OCI-LY7 (cell line): ENCODE results near the gene COL18A1. TPM values are rescaled to one million over a fixed set of nuclear protein-coding genes. Genes with fewer than 3 reads are reported as not detected.
"Not testable (repeated sequence)": the region's sequence is repeated elsewhere in the genome, so short reads cannot be mapped to it uniquely, and the experiment has no call there.

Source experiments
- BruUV-seq: library from RNA; stranded (reverse); fragments of 400-500 nt; replicated peaks from 2 replicates; lab custom pipeline; 2021; lab: Mats Ljungman, UMichigan
- CTCF ChIA-PET: fragments of 300-600 bp; sonication (Branson Sonifier 250); formaldehyde crosslinking; loops from one replicate; lab custom pipeline; 2022; ENCODE audit warnings: antibody characterized with exemption; ENCODE audit not compliant: unreplicated experiment; lab: Charles Lee
- POLR2A ChIA-PET: fragments of 300-600 bp; sonication (Branson Sonifier 250); formaldehyde crosslinking; loops from one replicate; lab custom pipeline; 2022; ENCODE audit warnings: antibody characterized with exemption; lab: Charles Lee
- DNase-seq: peaks from one replicate; pipeline ENCODE4 v3.0.0-alpha.2; 2015; ENCODE audit warnings: low spot score
- H2AFZ ChIP-seq: fragments of 200-600 bp; sonication (generic), shearing (Covaris generic); 2 replicates; pipeline ENCODE4 v1.6.1; 2014; ENCODE audit warnings: mild to moderate bottlenecking, antibody characterized with exemption, low read length, moderate library complexity
- H3K27ac ChIP-seq: fragments of 200-600 bp; sonication (generic); 2 replicates; pipeline ENCODE4 v1.5.1; 2014; ENCODE audit warnings: mixed run types, low read depth, mild to moderate bottlenecking, moderate library complexity, low read length, inconsistent platforms; ENCODE audit not compliant: poor library complexity, severe bottlenecking
- H3K36me3 ChIP-seq: fragments of 200-600 bp; sonication (generic); 2 replicates; pipeline ENCODE4 v1.6.1; 2014; ENCODE audit warnings: mild to moderate bottlenecking, antibody characterized with exemption, low read length, moderate library complexity, mixed read lengths; ENCODE audit not compliant: insufficient read depth
- H3K4me1 ChIP-seq: fragments of 200-600 bp; sonication (generic); 2 replicates; pipeline ENCODE4 v1.5.1; 2014; ENCODE audit warnings: mild to moderate bottlenecking, low read length; ENCODE audit not compliant: insufficient read depth, poor library complexity, severe bottlenecking
- H3K4me2 ChIP-seq: fragments of 200-600 bp; sonication (generic); 2 replicates; pipeline ENCODE4 v1.6.1; 2014; ENCODE audit warnings: mild to moderate bottlenecking, low read length
- H3K4me3 ChIP-seq: fragments of 200-600 bp; sonication (generic); 2 replicates; pipeline ENCODE4 v1.5.1; 2014; ENCODE audit warnings: mild to moderate bottlenecking, low read depth, low read length; ENCODE audit not compliant: poor library complexity, severe bottlenecking
- H3K79me2 ChIP-seq: fragments of 200-600 bp; sonication (generic); 2 replicates; pipeline ENCODE4 v1.6.1; 2016; ENCODE audit warnings: low read depth, mild to moderate bottlenecking, low read length, moderate library complexity, mixed read lengths; ENCODE audit not compliant: insufficient read depth
- H3K9me2 ChIP-seq: fragments of 200-600 bp; sonication (generic); 2 replicates; pipeline ENCODE4 v1.6.1; 2016; ENCODE audit warnings: mild to moderate bottlenecking, low read length, mixed read lengths; ENCODE audit not compliant: insufficient read depth
- H3K9me3 ChIP-seq: fragments of 200-600 bp; sonication (generic); 2 replicates; pipeline ENCODE4 v1.6.1; 2014; ENCODE audit warnings: mild to moderate bottlenecking, mixed run types, low read length, mixed read lengths
- H4K20me1 ChIP-seq: fragments of 200-600 bp; sonication (generic); 2 replicates; pipeline ENCODE4 v1.6.1; 2014; ENCODE audit warnings: mild to moderate bottlenecking, antibody characterized with exemption, low read length, moderate library complexity, mixed read lengths; ENCODE audit not compliant: insufficient read depth
- CTCF ChIP-seq: fragments of 200-600 bp; sonication (generic); conservative IDR thresholded peaks from 2 replicates; pipeline ENCODE4 v1.5.1; 2014; ENCODE audit warnings: mild to moderate bottlenecking, antibody characterized with exemption, low read length, moderate library complexity, mixed read lengths
- EZH2phosphoT487 ChIP-seq: fragments of 200-600 bp; sonication (generic); IDR thresholded peaks from 2 replicates; pipeline ENCODE4 v1.6.1; 2018; ENCODE audit warnings: low read depth, borderline replicate concordance, mild to moderate bottlenecking, mixed run types, antibody characterized with exemption, low read length, moderate library complexity, mixed read lengths
- intact Hi-C: fragments of 100-400 bp; cut with micrococcal nuclease; formaldehyde crosslinking; loops from one replicate; pipeline ENCODE4 v1.10.0; 2022; ENCODE audit not compliant: unreplicated experiment
- total RNA-seq, 2 experiments: library from RNA; depleted of rRNA in 1 of 2; stranded (reverse); fragments of >200 nt in 1 of 2; shearing (Covaris generic) in 1 of 2; gene quantifications; 2 replicates each; pipeline ENCODE4 v1.2.3, GENCODE V29; 2014 to 2022

Gene COL18A1
- total RNA-seq, 2 experiments from 2014 or later = 0.23 to 7.4 TPM

- ChIA-PET POLR2A (no interaction called here), CTCF (no interaction called here)
- Histone ChIP-seq H3K4me2 (no peak overlapping the region), H3K4me1 (no peaks in the 10 kb centered on the region), H3K4me3 (no peak overlapping the region), H4K20me1 (no peaks in the 10 kb centered on the region), H3K9me2 (no peaks in the 10 kb centered on the region), H3K36me3 (no peaks in the 10 kb centered on the region), H3K27ac (no peak overlapping the region), H3K9me3 (no peaks in the 10 kb centered on the region), H2AFZ (no peak overlapping the region), H3K79me2 (no peaks in the 10 kb centered on the region)
- intact Hi-C loops = no loop called here
- DNase-seq = no peak
- TF ChIP-seq CTCF (no peak), EZH2phosphoT487 (no peak)
- BruUV-seq = no TSS peak
Observed at GRCh38 chr21:45367402-45368351, 37.3 kb upstream of the COL18A1 start.

DNA sequence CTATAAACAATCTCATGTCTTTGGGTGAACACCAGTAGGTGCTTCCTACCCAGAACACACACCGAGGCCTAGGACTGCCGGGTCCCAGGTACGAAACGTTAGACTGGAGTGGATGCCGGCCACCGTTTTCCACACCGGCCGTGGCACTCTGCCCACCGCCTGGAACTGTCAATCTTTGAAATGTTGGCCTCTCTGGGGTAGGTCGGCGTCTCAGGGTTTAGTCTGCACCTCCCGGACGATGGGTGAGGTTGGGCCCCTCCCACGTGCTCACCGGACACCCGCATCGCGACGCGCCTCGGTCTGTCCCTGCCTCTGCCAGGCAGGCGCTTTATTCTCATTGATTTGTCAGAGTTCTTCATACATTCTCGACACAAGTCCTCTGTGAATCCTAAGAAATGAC, 35.9 kb upstream of the COL18A1 start:
- H3K4me1 ChIP-seq, POLR2A ChIA-PET, H3K4me3 ChIP-seq, H3K9me2 ChIP-seq, H3K4me2 ChIP-seq, H3K9me3 ChIP-seq, H2AFZ ChIP-seq, H4K20me1 ChIP-seq, intact Hi-C loops, H3K79me2 ChIP-seq, CTCF ChIA-PET, H3K36me3 ChIP-seq, DNase-seq, BruUV-seq, H3K27ac ChIP-seq: not testable (repeated sequence)

- CTCF ChIA-PET = no interaction called here
- TF ChIP-seq EZH2phosphoT487 = no peak
- TF ChIP-seq CTCF = no peak
- no peak overlapping the region for H3K27ac ChIP-seq
- intact Hi-C loops = no loop called here
- POLR2A ChIA-PET = no interaction called here
- no TSS peak for BruUV-seq
- no peaks in the 10 kb centered on the region for H4K20me1 ChIP-seq
- H3K79me2 ChIP-seq = no peaks in the 10 kb centered on the region
- no peaks in the 10 kb centered on the region for H3K9me3 ChIP-seq
- no peak overlapping the region for H3K4me3 ChIP-seq
- DNase-seq = no peak
- H3K36me3 ChIP-seq = no peaks in the 10 kb centered on the region
- no peak overlapping the region for H3K4me2 ChIP-seq
- no peaks in the 10 kb centered on the region for H3K9me2 ChIP-seq
- H3K4me1 ChIP-seq = no peaks in the 10 kb centered on the region
- H2AFZ ChIP-seq = no peak overlapping the region
Observed at GRCh38 chr21:45370575-45370974, 34.4 kb upstream of the COL18A1 start.
